SK-N-SH (cell line): ENCODE measurements around the gene RNF4. TPM values are rescaled to one million over a fixed set of nuclear protein-coding genes. Genes with fewer than 3 reads are reported as not detected.

Experiments used
- CTCF ChIA-PET: fragments of 300-600, 350-600 bp; formaldehyde crosslinking; extraction: SDS; loops from one replicate; lab custom pipeline; 2021; lab: Yijun Ruan, JAX
- POLR2A ChIA-PET: fragments of 350-600 bp; sonication (Branson Sonifier 250); formaldehyde crosslinking; extraction: SDS; loops from one replicate; lab custom pipeline; 2020; ENCODE audit warnings: antibody characterized with exemption, inconsistent platforms; lab: Yijun Ruan, JAX
- DNase-seq: peaks from one replicate; pipeline ENCODE4 v3.0.0; 2012
- H2AFZ ChIP-seq: fragments of 200-600 bp; sonication (generic); 2 replicates; pipeline ENCODE4 v1.8.1; 2016; ENCODE audit warnings: antibody characterized with exemption, mild to moderate bottlenecking, low read depth
- H3F3A ChIP-seq: fragments of 200-600 bp; sonication (generic); replicated peaks from 2 replicates; pipeline ENCODE3; 2016; ENCODE audit warnings: antibody characterized with exemption, mild to moderate bottlenecking; ENCODE audit not compliant: insufficient read depth
- H3K27ac ChIP-seq, 2 experiments: fragments of 200-500 bp in 1 of 2; fragments of 200-600 bp in 1 of 2; sonication (Bioruptor generic) in 1 of 2; sonication (generic), shearing (Covaris generic) in 1 of 2; 2 replicates each; pipeline versions ENCODE4 v1.5.1 to v1.6.1; 2014 to 2016; ENCODE audit warnings: low read depth in 2 of 2, inconsistent platforms in 1 of 2, low read length in 1 of 2, mild to moderate bottlenecking in 1 of 2, mixed read lengths in 1 of 2
- H3K27me3 ChIP-seq: fragments of 200-600 bp; sonication (generic), shearing (Covaris generic); 2 replicates; pipeline ENCODE4 v1.6.1; 2016; ENCODE audit warnings: mixed run types; ENCODE audit not compliant: insufficient read depth
- H3K36me3 ChIP-seq, 2 experiments: fragments of 200-500 bp in 1 of 2; fragments of 200-600 bp in 1 of 2; sonication (Bioruptor generic) in 1 of 2; sonication (generic) in 1 of 2; replicated peaks in 1 of 2; 2 replicates each; pipeline versions ENCODE3 to v1.5.1; 2014 to 2016; ENCODE audit warnings: low read length in 1 of 2, mild to moderate bottlenecking in 1 of 2; ENCODE audit not compliant: insufficient read depth in 2 of 2, control insufficient read depth in 1 of 2
- H3K4me1 ChIP-seq, 2 experiments: fragments of 200-500 bp in 1 of 2; fragments of 200-600 bp in 1 of 2; sonication (Bioruptor generic) in 1 of 2; sonication (generic), shearing (Covaris generic) in 1 of 2; 2 replicates each; pipeline versions ENCODE4 v1.5.1 to v1.6.1; 2014 to 2016; ENCODE audit warnings: low read depth in 1 of 2, low read length in 1 of 2, mixed run types in 1 of 2; ENCODE audit not compliant: insufficient read depth in 2 of 2, control insufficient read depth in 1 of 2
- H3K4me2 ChIP-seq: fragments of 200-600 bp; sonication (generic), shearing (Covaris generic); 2 replicates; pipeline ENCODE4 v1.6.1; 2017; ENCODE audit warnings: mixed run types
- H3K4me3 ChIP-seq, 2 experiments: fragments of 200-500 bp in 1 of 2; fragments of 200-600 bp in 1 of 2; sonication (Bioruptor generic) in 1 of 2; sonication (generic), shearing (Covaris generic) in 1 of 2; 2 replicates each; pipeline versions ENCODE4 v1.5.1 to v1.8.1; 2014 to 2016; ENCODE audit warnings: low read depth in 2 of 2, inconsistent platforms in 1 of 2, low read length in 1 of 2, mild to moderate bottlenecking in 1 of 2, mixed read lengths in 1 of 2, moderate library complexity in 1 of 2
- H3K79me2 ChIP-seq: fragments of 200-600 bp; sonication (generic); 2 replicates; pipeline ENCODE4 v1.8.1; 2017; ENCODE audit warnings: mild to moderate bottlenecking; ENCODE audit not compliant: insufficient read depth
- H3K9ac ChIP-seq: fragments of 200-600 bp; sonication (generic); 2 replicates; pipeline ENCODE4 v1.6.1; 2017; ENCODE audit warnings: mixed run types
- H3K9me2 ChIP-seq: fragments of 200-600 bp; sonication (generic); 2 replicates; pipeline ENCODE4 v1.6.1; 2017; ENCODE audit warnings: mixed run types
- H3K9me3 ChIP-seq: fragments of 200-600 bp; sonication (generic); 2 replicates; pipeline ENCODE4 v1.6.1; 2017; ENCODE audit warnings: mixed run types, mild to moderate bottlenecking, moderate library complexity
- H4K20me1 ChIP-seq: fragments of 200-600 bp; sonication (generic); 2 replicates; pipeline ENCODE4 v1.6.1; 2017; ENCODE audit warnings: mild to moderate bottlenecking, mixed run types; ENCODE audit not compliant: insufficient read depth
- CHD2 ChIP-seq: fragments of 150-350 bp; IDR thresholded peaks from 2 replicates; pipeline ENCODE4 v1.6.1; 2018; ENCODE audit warnings: low read length; ENCODE audit not compliant: partially characterized antibody
- CTCF ChIP-seq: fragments of 200-600 bp; sonication (generic); IDR thresholded peaks from 2 replicates; pipeline ENCODE4 v1.6.1; 2017; ENCODE audit warnings: antibody characterized with exemption, mild to moderate bottlenecking, moderate library complexity
- EP300 ChIP-seq, 2 experiments: IDR thresholded peaks; 2 replicates each; pipeline versions ENCODE4 v1.4.0 to v1.6.1; 2012; ENCODE audit warnings: borderline replicate concordance in 1 of 2, low read depth in 1 of 2, low read length in 1 of 2
- EZH2phosphoT487 ChIP-seq: fragments of 200-600 bp; sonication (generic); IDR thresholded peaks from 2 replicates; pipeline ENCODE4 v1.6.1; 2017; ENCODE audit warnings: low read depth, mixed run types, mild to moderate bottlenecking, antibody characterized with exemption, moderate library complexity, borderline replicate concordance
- FOSL2 ChIP-seq: IDR thresholded peaks from 2 replicates; pipeline ENCODE4 v1.4.0; 2012; ENCODE audit warnings: low read depth, mild to moderate bottlenecking, moderate library complexity, borderline replicate concordance
- FOXM1 ChIP-seq: IDR thresholded peaks from 2 replicates; pipeline ENCODE4 v1.4.0; 2012; ENCODE audit warnings: low read depth, mild to moderate bottlenecking
- GABPA ChIP-seq: IDR thresholded peaks from 2 replicates; pipeline ENCODE4 v1.4.0; 2012; ENCODE audit warnings: low read depth, mild to moderate bottlenecking
- IRF3 ChIP-seq: fragments of 150-350 bp; IDR thresholded peaks from 2 replicates; pipeline ENCODE4 v1.6.1; 2016; ENCODE audit warnings: mild to moderate bottlenecking, low read depth, low read length
- MAX ChIP-seq: IDR thresholded peaks from 2 replicates; pipeline ENCODE4 v1.4.0; 2012; ENCODE audit warnings: low read depth
- NFIC ChIP-seq: IDR thresholded peaks from 2 replicates; pipeline ENCODE4 v1.4.0; 2012; ENCODE audit warnings: borderline replicate concordance
- POLR2AphosphoS5 ChIP-seq: IDR thresholded peaks from 2 replicates; pipeline ENCODE4 v1.6.1; 2012; ENCODE audit warnings: low read depth, low read length
- RAD21 ChIP-seq: IDR thresholded peaks from 2 replicates; pipeline ENCODE4 v1.6.1; 2012; ENCODE audit warnings: mild to moderate bottlenecking, low read length
- RCOR1 ChIP-seq: fragments of 150-350 bp; IDR thresholded peaks from 2 replicates; pipeline ENCODE4 v1.6.1; 2017; ENCODE audit warnings: antibody characterized with exemption, low read length
- RXRA ChIP-seq: IDR thresholded peaks from 2 replicates; pipeline ENCODE4 v1.4.0; 2012; ENCODE audit warnings: low read depth, mild to moderate bottlenecking, borderline replicate concordance
- SIN3A ChIP-seq: IDR thresholded peaks from 2 replicates; pipeline ENCODE4 v1.6.1; 2012; ENCODE audit warnings: low read depth, mild to moderate bottlenecking, low read length, moderate library complexity, borderline replicate concordance
- TEAD4 ChIP-seq: IDR thresholded peaks from 2 replicates; pipeline ENCODE4 v1.4.0; 2012; ENCODE audit warnings: mild to moderate bottlenecking, borderline replicate concordance; ENCODE audit not compliant: insufficient read depth
- USF1 ChIP-seq: IDR thresholded peaks from 2 replicates; pipeline ENCODE4 v1.4.0; 2012; ENCODE audit warnings: low read depth, borderline replicate concordance
- USF2 ChIP-seq: fragments of 150-350 bp; IDR thresholded peaks from 2 replicates; pipeline ENCODE4 v1.6.1; 2017; ENCODE audit warnings: antibody characterized with exemption, low read length, low read depth, borderline replicate concordance
- YY1 ChIP-seq: IDR thresholded peaks from 2 replicates; pipeline ENCODE4 v1.4.0; 2012; ENCODE audit warnings: low read depth, mild to moderate bottlenecking
- WGBS: methylation state at CpG from one replicate; pipeline ENCODE4 v1.1.6; 2017; ENCODE audit warnings: low lambda C conversion rate; 5-methylcytosine and 5-hydroxymethylcytosine counted together
- polyA plus RNA-seq, 3 experiments: library from polyadenylated mRNA; depleted of rRNA; stranded (reverse); fragments of >200 nt; gene quantifications; 2 replicates each; pipeline ENCODE4 v1.2.3, GENCODE V29; 2012

Gene RNF4
- polyA plus RNA-seq, 1 of the 3 experiments (the other 2 are of a cell fraction), result 60.7 TPM

GRCh38 chr4:2433609-2434350 lies 35.1 kb upstream of the RNF4 start:
- no peak overlapping the region for H3K4me3 ChIP-seq
- H3K9ac ChIP-seq, result no peak overlapping the region
- no peak overlapping the region; the same call in 1 of the 2 replicates for H2AFZ ChIP-seq
- no peaks in the 10 kb centered on the region for H3K9me2 ChIP-seq
- H3K4me1 ChIP-seq, result peaks cover 6 to 11% of the 10 kb centered on the region in 2 experiments; a peak in 1 of 4 replicates
- ChIA-PET POLR2A (no interaction called here), CTCF (interaction anchor here (1.0 to 1.1 kb wide), 2 partner anchors 17 to 213 kb away, joined by 3 read pairs; no protein-coding TSS in a partner anchor)
- no peaks in the 10 kb centered on the region for H3K27me3 ChIP-seq
- WGBS, result 92% methylated on average over 27 of the region's 29 CpGs
- no peak for TF ChIP-seq USF1
- no peak for TF ChIP-seq CHD2
- TF ChIP-seq RXRA, result no peak
- no peak for TF ChIP-seq RAD21
- no peak for TF ChIP-seq POLR2AphosphoS5
- TF ChIP-seq IRF3, result no peak
- TF ChIP-seq FOSL2, result no peak
- TF ChIP-seq EZH2phosphoT487, result no peak
- TF ChIP-seq TEAD4, result no peak
- TF ChIP-seq SIN3A, result no peak
- no peak for TF ChIP-seq USF2
- H3K79me2 ChIP-seq, result no peaks in the 10 kb centered on the region
- H3K4me2 ChIP-seq, result peak overlapping the region; percentile 33; the same call in 1 of the 2 replicates
- no peak overlapping the region for H3K27ac ChIP-seq
- no peaks in the 10 kb centered on the region for H3F3A ChIP-seq
- no peak for DNase-seq
- H4K20me1 ChIP-seq, result no peaks in the 10 kb centered on the region
- H3K36me3 ChIP-seq, result no peaks in the 10 kb centered on the region
- no peaks in the 10 kb centered on the region for H3K9me3 ChIP-seq

GRCh38 chr4:2434420-2434819 lies 34.5 kb upstream of the RNF4 start:
- peaks cover 6 to 11% of the 10 kb centered on the region in 2 experiments; a peak in 1 of 4 replicates for H3K4me1 ChIP-seq
- no peaks in the 10 kb centered on the region for H3K36me3 ChIP-seq
- POLR2A ChIA-PET, result no interaction called here

More at GRCh38 chr4:2434420-2434819, 34.5 kb upstream of the RNF4 start:
- no peak for TF ChIP-seq GABPA
- no peak for TF ChIP-seq POLR2AphosphoS5
- TF ChIP-seq IRF3, result no peak
- TF ChIP-seq EZH2phosphoT487, result no peak
- no peak for TF ChIP-seq MAX
- no peak for TF ChIP-seq RCOR1
- no peak for TF ChIP-seq NFIC
- no peak for TF ChIP-seq USF1
- no peak for TF ChIP-seq CTCF
- TF ChIP-seq YY1, result no peak
- TF ChIP-seq EP300 (IDR thresholded peaks at IDR 0.05; ENCODE audit: borderline replicate concordance in 1 of 2, low read depth in 1 of 2, low read length in 1 of 2), result no peak
- no peak for TF ChIP-seq FOXM1
- TF ChIP-seq, all 33 proteins: peak for 0
- H3K79me2 ChIP-seq, result no peaks in the 10 kb centered on the region
- no peaks in the 10 kb centered on the region for H3K9me3 ChIP-seq
- no peak overlapping the region for H2AFZ ChIP-seq
- no peak overlapping the region for H3K4me3 ChIP-seq
- no peak for DNase-seq
- no peak overlapping the region for H3K4me2 ChIP-seq
- H3F3A ChIP-seq, result no peaks in the 10 kb centered on the region
- no peaks in the 10 kb centered on the region for H3K9me2 ChIP-seq
- H4K20me1 ChIP-seq, result no peaks in the 10 kb centered on the region
- WGBS, result 74% methylated on average over 6 of the region's 9 CpGs
- no peak overlapping the region for H3K9ac ChIP-seq
- no peak overlapping the region for H3K27ac ChIP-seq
- no peaks in the 10 kb centered on the region for H3K27me3 ChIP-seq
- CTCF ChIA-PET, result interaction anchor here (1.0 to 1.1 kb wide), 2 partner anchors 18 to 214 kb away, joined by 3 read pairs; no protein-coding TSS in a partner anchor
